ENCODE measurements around the gene SELENOV.

DNA sequence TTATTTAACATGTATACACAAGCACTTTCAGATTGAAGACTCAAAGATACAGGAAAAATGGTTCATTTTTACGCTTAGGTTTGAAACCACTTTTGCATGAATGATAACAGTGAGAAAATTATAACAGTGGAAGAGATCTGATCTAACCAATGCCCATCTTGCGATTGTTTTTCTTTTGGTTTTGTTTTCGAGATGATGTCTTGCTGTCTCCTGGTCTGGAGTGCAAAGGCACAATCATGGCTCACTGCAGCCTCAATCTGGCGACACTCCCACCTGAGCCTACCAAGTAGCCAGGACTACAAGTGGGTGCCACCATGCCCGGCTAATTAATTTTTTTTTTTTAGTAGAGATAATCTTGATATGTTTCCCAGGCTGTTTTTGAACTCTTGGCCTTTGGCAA is 35.3 kb downstream of the SELENOV start:
- TF ChIP-seq POLR2A (IDR thresholded peaks at IDR 0.05) = no peak
- TF ChIP-seq, protein P1, sequence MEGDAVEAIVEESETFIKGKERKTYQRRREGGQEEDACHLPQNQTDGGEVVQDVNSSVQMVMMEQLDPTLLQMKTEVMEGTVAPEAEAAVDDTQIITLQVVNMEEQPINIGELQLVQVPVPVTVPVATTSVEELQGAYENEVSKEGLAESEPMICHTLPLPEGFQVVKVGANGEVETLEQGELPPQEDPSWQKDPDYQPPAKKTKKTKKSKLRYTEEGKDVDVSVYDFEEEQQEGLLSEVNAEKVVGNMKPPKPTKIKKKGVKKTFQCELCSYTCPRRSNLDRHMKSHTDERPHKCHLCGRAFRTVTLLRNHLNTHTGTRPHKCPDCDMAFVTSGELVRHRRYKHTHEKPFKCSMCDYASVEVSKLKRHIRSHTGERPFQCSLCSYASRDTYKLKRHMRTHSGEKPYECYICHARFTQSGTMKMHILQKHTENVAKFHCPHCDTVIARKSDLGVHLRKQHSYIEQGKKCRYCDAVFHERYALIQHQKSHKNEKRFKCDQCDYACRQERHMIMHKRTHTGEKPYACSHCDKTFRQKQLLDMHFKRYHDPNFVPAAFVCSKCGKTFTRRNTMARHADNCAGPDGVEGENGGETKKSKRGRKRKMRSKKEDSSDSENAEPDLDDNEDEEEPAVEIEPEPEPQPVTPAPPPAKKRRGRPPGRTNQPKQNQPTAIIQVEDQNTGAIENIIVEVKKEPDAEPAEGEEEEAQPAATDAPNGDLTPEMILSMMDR (IDR thresholded peaks at IDR 0.05 in 4 of 5, conservative IDR thresholded peaks at IDR 0.05 in 1 of 5) = no peak
